Measurements from ENCODE around the gene PCDHGA11.
"Not testable (repeated sequence)": the region's sequence is repeated elsewhere in the genome, so short reads cannot be mapped to it uniquely, and the experiment has no call there.

The PCDHGA11 gene

GRCh38 chr5:141420855-141421488 is at the start of gene PCDHGA11:
Gene PCDHGA11, plus strand, starts transcription at chr5:141421051. Its CDS starts 177 bp downstream, at chr5:141421228.
- DNase-seq = no peak

- no peak for DNase-seq
Observed at GRCh38 chr5:141371572-141372475, 49.0 kb upstream of the PCDHGA11 start.

- DNase-seq = no peak
Observed at GRCh38 chr5:141373673-141374317, 47.1 kb upstream of the PCDHGA11 start, which contains the start of gene PCDHGA6. Gene PCDHGA6, plus strand, starts transcription at chr5:141373891. Its CDS starts 193 bp downstream, at chr5:141374084.

GRCh38 chr5:141374627-141375026 is 46.2 kb upstream of the PCDHGA11 start:
- DNase-seq = no peak

- not testable (repeated sequence) for DNase-seq
Observed at GRCh38 chr5:141375444-141376155, 45.3 kb upstream of the PCDHGA11 start.

DNA sequence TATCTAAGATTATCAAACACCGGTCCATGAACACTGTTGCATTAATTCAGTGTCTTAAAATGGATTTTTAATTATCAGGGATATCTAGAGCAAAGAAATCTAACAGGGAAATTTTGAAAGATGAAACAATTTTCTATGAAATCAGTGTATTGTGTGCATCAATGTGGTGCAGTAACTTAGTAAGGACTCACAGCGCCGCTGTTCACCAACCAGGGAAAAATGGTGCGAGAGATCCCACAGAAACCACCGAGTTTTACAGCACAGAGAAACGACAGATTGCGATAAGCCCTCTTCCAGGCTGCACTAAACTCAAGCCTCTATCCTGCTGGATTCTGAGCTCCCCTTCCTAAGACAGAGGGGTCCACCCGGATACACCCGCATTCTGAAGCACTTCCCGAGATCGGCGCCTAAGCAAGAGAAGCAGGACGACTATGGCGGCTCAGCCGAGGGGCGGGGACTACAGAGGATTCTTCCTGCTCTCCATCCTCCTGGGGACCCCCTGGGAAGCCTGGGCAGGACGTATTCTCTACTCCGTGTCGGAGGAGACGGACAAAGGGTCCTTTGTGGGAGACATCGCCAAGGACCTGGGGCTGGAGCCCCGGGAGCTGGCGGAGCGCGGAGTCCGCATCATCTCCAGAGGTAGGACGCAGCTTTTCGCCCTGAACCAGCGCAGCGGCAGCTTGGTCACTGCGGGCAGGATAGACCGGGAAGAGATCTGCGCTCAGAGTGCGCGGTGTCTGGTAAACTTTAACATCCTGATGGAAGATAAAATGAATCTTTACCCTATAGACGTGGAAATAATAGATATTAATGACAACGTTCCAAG is 38.2 kb upstream of the PCDHGA11 start, which contains the start of gene PCDHGA7:
Gene PCDHGA7 (plus strand): TSS at position 274 of the 826 bp plus-strand sequence. CDS start 158 bp downstream, at position 432.
- no peak for DNase-seq

GRCh38 chr5:141383345-141383744 is 37.5 kb upstream of the PCDHGA11 start:
- DNase-seq = no peak

GRCh38 chr5:141384471-141385267 is 36.2 kb upstream of the PCDHGA11 start:
- DNase-seq = no peak

- not testable (repeated sequence) for DNase-seq
Observed at GRCh38 chr5:141387557-141388311, 33.1 kb upstream of the PCDHGA11 start, which contains the start of gene PCDHGB4. Gene PCDHGB4, plus strand, starts transcription at chr5:141387698. Its CDS starts 187 bp downstream, at chr5:141387885.

GRCh38 chr5:141388661-141389060 is 32.2 kb upstream of the PCDHGA11 start:
- DNase-seq = no peak

GRCh38 chr5:141389153-141390042 is 31.5 kb upstream of the PCDHGA11 start:
- DNase-seq = no peak

- DNase-seq = no peak
Observed at GRCh38 chr5:141392429-141393198, 28.2 kb upstream of the PCDHGA11 start, which contains the start of gene PCDHGA8. Gene PCDHGA8, plus strand, starts transcription at chr5:141392633. Its CDS starts 181 bp downstream, at chr5:141392814.

GRCh38 chr5:141393267-141393666 is 27.6 kb upstream of the PCDHGA11 start:
- no peak for DNase-seq

DNA sequence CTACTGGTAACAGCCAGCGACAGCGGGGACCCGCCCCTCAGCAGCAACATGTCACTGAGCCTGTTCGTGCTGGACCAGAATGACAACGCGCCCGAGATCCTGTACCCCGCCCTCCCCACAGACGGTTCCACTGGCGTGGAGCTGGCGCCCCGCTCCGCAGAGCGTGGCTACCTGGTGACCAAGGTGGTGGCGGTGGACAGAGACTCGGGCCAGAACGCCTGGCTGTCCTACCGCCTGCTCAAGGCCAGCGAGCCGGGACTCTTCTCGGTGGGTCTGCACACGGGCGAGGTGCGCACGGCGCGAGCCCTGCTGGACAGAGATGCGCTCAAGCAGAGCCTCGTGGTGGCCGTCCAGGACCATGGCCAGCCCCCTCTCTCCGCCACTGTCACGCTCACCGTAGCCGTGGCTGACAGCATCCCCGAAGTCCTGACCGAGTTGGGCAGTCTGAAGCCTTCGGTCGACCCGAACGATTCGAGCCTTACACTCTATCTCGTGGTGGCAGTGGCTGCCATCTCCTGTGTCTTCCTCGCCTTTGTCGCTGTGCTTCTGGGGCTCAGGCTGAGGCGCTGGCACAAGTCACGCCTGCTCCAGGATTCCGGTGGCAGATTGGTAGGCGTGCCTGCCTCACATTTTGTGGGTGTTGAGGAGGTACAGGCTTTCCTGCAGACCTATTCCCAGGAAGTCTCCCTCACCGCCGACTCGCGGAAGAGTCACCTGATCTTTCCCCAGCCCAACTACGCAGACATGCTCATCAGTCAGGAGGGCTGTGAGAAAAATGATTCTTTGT is 26.3 kb upstream of the PCDHGA11 start:
- not testable (repeated sequence) for DNase-seq

GRCh38 chr5:141397756-141398551 is 22.9 kb upstream of the PCDHGA11 start, which contains the start of gene PCDHGB5:
Gene PCDHGB5, plus strand, starts transcription at chr5:141397947. Its CDS starts 181 bp downstream, at chr5:141398128.
- DNase-seq = not testable (repeated sequence)

DNA sequence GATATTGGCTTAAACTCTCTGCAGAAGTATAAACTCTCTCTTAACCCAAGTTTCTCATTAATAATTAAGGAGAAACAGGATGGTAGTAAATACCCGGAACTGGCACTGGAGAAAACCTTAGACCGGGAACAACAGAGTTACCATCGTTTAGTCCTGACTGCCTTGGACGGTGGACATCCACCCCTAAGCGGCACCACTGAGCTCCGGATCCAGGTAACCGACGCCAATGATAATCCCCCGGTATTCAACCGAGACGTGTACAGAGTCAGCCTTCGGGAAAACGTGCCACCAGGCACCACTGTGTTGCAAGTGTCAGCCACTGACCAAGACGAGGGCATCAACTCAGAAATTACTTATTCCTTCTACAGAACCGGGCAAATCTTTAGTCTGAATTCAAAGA is 22.2 kb upstream of the PCDHGA11 start:
- no peak for DNase-seq

Data from NCI-H1436 treated with DMSO at 0.1 percent for 48 hours (cell line).